Urothelium cell line (cell line): Measurements from ENCODE around the gene PITX3.
"Not testable (repeated sequence)": the region's sequence is repeated elsewhere in the genome, so short reads cannot be mapped to it uniquely, and the experiment has no call there.

Source experiments
- DNase-seq: peaks from one replicate; pipeline ENCODE4 v3.0.0; 2011; ENCODE audit warnings: low spot score, mixed read lengths
- FAIRE-seq: peaks from 2 replicates; lab custom pipeline; 2011; peaks lifted over from hg19 to GRCh38; lab: Jason Lieb, UNC

PITX3 gene

GRCh38 chr10:102261196-102261595 lies 19.9 kb upstream of the PITX3 start:
- no peak for DNase-seq
- FAIRE-seq = no peak

- no peak for DNase-seq
- FAIRE-seq = no peak
Observed at GRCh38 chr10:102255404-102255803, 14.1 kb upstream of the PITX3 start.

- DNase-seq (no peak), FAIRE-seq (no peak)
Observed at GRCh38 chr10:102254426-102254825, 13.1 kb upstream of the PITX3 start.

GRCh38 chr10:102252508-102252907 lies 11.2 kb upstream of the PITX3 start:
- not testable (repeated sequence) for FAIRE-seq, DNase-seq

- FAIRE-seq (no peak), DNase-seq (no peak)
Observed at GRCh38 chr10:102247734-102248133, 6.4 kb upstream of the PITX3 start.

GRCh38 chr10:102246261-102246660 lies 4.9 kb upstream of the PITX3 start:
- no peak for DNase-seq
- FAIRE-seq = no peak

- DNase-seq (no peak), FAIRE-seq (no peak)
Observed at GRCh38 chr10:102245932-102246251, 4.6 kb upstream of the PITX3 start.

GRCh38 chr10:102245082-102245931 lies 4.0 kb upstream of the PITX3 start, which contains the start of gene GBF1:
Gene GBF1 (plus strand): TSS chr10:102245532. CDS start chr10:102258939, 13,407 bp downstream.
- DNase-seq (peak; percentile 97), FAIRE-seq (peak; percentile 85)

- no peak for DNase-seq
- no peak for FAIRE-seq
Observed at GRCh38 chr10:102243309-102243708, 2.0 kb upstream of the PITX3 start.

- DNase-seq (no peak), FAIRE-seq (no peak)
Observed at GRCh38 chr10:102242118-102242485, 790 bp upstream of the PITX3 start.

GRCh38 chr10:102241032-102241443 lies 274 bp downstream of the PITX3 start:
- FAIRE-seq (no peak), DNase-seq (peak; percentile 25)

- DNase-seq = no peak
- no peak for FAIRE-seq
Observed at GRCh38 chr10:102240467-102241031, 763 bp downstream of the PITX3 start.

- FAIRE-seq = no peak
- DNase-seq = no peak
Observed at GRCh38 chr10:102237711-102238252, 3.5 kb downstream of the PITX3 start.

- FAIRE-seq (no peak), DNase-seq (no peak)
Observed at GRCh38 chr10:102236006-102236405, 5.3 kb downstream of the PITX3 start.

- DNase-seq (peak; percentile 38), FAIRE-seq (no peak)
Observed at GRCh38 chr10:102235598-102235920, 5.8 kb downstream of the PITX3 start.

GRCh38 chr10:102234888-102235597 lies 6.3 kb downstream of the PITX3 start:
- FAIRE-seq = peak; percentile 75

GRCh38 chr10:102233997-102234396 lies 7.3 kb downstream of the PITX3 start:
- FAIRE-seq (no peak), DNase-seq (no peak)

More at GRCh38 chr10:102234888-102235597, 6.3 kb downstream of the PITX3 start:
- no peak for DNase-seq

GRCh38 chr10:102231357-102232318 lies 9.7 kb downstream of the PITX3 start:
- no peak for DNase-seq
- FAIRE-seq = no peak

- DNase-seq (no peak), FAIRE-seq (no peak)
Observed at GRCh38 chr10:102230861-102231356, 10.4 kb downstream of the PITX3 start.

- DNase-seq (peak; percentile 80), FAIRE-seq (peak; percentile 94)
Observed at GRCh38 chr10:102230264-102230860, 10.9 kb downstream of the PITX3 start.
